Activated T-cell treated with anti-CD3 and anti-CD28 coated beads, Interleukin-2, amount 50 U/mL, for 24 hours (primary cell): Measurements from ENCODE around the gene RAB12.
"Not testable (repeated sequence)": the region's sequence is repeated elsewhere in the genome, so short reads cannot be mapped to it uniquely, and the experiment has no call there.

Experiments used
- DNase-seq: peaks from one replicate; pipeline ENCODE4 v3.0.0-alpha.2; 2020
- H3K27ac Mint-ChIP-seq: 2 replicates; pipeline ENCODE4 v1.8.0; 2020; ENCODE audit warnings: mild to moderate bottlenecking, mixed read lengths
- H3K27me3 Mint-ChIP-seq: 2 replicates; pipeline ENCODE4 v1.8.0; 2020; ENCODE audit warnings: mixed read lengths
- H3K36me3 Mint-ChIP-seq: 2 replicates; pipeline ENCODE4 v1.8.0; 2020; ENCODE audit warnings: low read depth, mixed read lengths
- H3K4me1 Mint-ChIP-seq: 2 replicates; pipeline ENCODE4 v1.8.0; 2020; ENCODE audit warnings: low read depth, mixed read lengths
- H3K4me3 Mint-ChIP-seq: 2 replicates; pipeline ENCODE4 v1.8.0; 2020; ENCODE audit warnings: mild to moderate bottlenecking, moderate library complexity, mixed read lengths
- H3K9me3 Mint-ChIP-seq: 2 replicates; pipeline ENCODE4 v1.8.0; 2020; ENCODE audit warnings: mixed read lengths

RAB12 gene

GRCh38 chr18:8608795-8609658 is at the start of gene RAB12:
RAB12 (plus strand) TSS chr18:8609437; CDS start chr18:8609440, 3 bp downstream.
- no peaks in the 10 kb centered on the region for H3K9me3 Mint-ChIP-seq
- H3K4me1 Mint-ChIP-seq = peaks cover 52% of the 10 kb centered on the region
- peak within 1 kb of the TSS; percentile 88 for H3K27ac Mint-ChIP-seq
- DNase-seq = peak; percentile 91
- peaks cover 39% of the 10 kb centered on the region for H3K36me3 Mint-ChIP-seq
- H3K4me3 Mint-ChIP-seq = peak within 1 kb of the TSS; percentile 84
- H3K27me3 Mint-ChIP-seq = peaks cover 2% of the 10 kb centered on the region

GRCh38 chr18:8559612-8560186 is 49.5 kb upstream of the RAB12 start:
- Mint-ChIP-seq H3K4me3 (no peak overlapping the region), H3K4me1 (no peaks in the 10 kb centered on the region), H3K27me3 (peaks cover 3% of the 10 kb centered on the region), H3K36me3 (no peaks in the 10 kb centered on the region), H3K9me3 (no peaks in the 10 kb centered on the region), H3K27ac (no peak overlapping the region)
- DNase-seq = no peak

GRCh38 chr18:8561123-8561910 is 47.9 kb upstream of the RAB12 start:
- H3K4me1 Mint-ChIP-seq = no peaks in the 10 kb centered on the region
- no peaks in the 10 kb centered on the region for H3K9me3 Mint-ChIP-seq
- no peak for DNase-seq
- no peak overlapping the region for H3K27ac Mint-ChIP-seq
- no peaks in the 10 kb centered on the region for H3K27me3 Mint-ChIP-seq
- no peaks in the 10 kb centered on the region for H3K36me3 Mint-ChIP-seq
- no peak overlapping the region for H3K4me3 Mint-ChIP-seq

- no peak for DNase-seq
- H3K27ac Mint-ChIP-seq = no peak overlapping the region
- H3K36me3 Mint-ChIP-seq = no peaks in the 10 kb centered on the region
- no peaks in the 10 kb centered on the region for H3K4me1 Mint-ChIP-seq
- no peak overlapping the region for H3K4me3 Mint-ChIP-seq
- H3K27me3 Mint-ChIP-seq = no peaks in the 10 kb centered on the region
- no peaks in the 10 kb centered on the region for H3K9me3 Mint-ChIP-seq
Observed at GRCh38 chr18:8562070-8562469, 47.2 kb upstream of the RAB12 start.

- Mint-ChIP-seq H3K36me3 (no peaks in the 10 kb centered on the region), H3K4me1 (no peaks in the 10 kb centered on the region), H3K4me3 (no peak overlapping the region), H3K9me3 (no peaks in the 10 kb centered on the region), H3K27me3 (no peaks in the 10 kb centered on the region), H3K27ac (no peak overlapping the region)
- no peak for DNase-seq
Observed at GRCh38 chr18:8562919-8563318, 46.3 kb upstream of the RAB12 start.

GRCh38 chr18:8571399-8571798 is 37.8 kb upstream of the RAB12 start:
- Mint-ChIP-seq H3K9me3 (no peaks in the 10 kb centered on the region), H3K27ac (no peak overlapping the region), H3K27me3 (no peaks in the 10 kb centered on the region), H3K36me3 (no peaks in the 10 kb centered on the region), H3K4me3 (no peak overlapping the region), H3K4me1 (no peaks in the 10 kb centered on the region)
- no peak for DNase-seq

GRCh38 chr18:8573766-8574165 is 35.5 kb upstream of the RAB12 start:
- H3K4me3 Mint-ChIP-seq, H3K9me3 Mint-ChIP-seq, H3K27me3 Mint-ChIP-seq, DNase-seq, H3K4me1 Mint-ChIP-seq, H3K27ac Mint-ChIP-seq, H3K36me3 Mint-ChIP-seq: not testable (repeated sequence)

- H3K27ac Mint-ChIP-seq = no peak overlapping the region
- no peaks in the 10 kb centered on the region for H3K4me1 Mint-ChIP-seq
- no peak overlapping the region for H3K4me3 Mint-ChIP-seq
- H3K27me3 Mint-ChIP-seq = peaks cover 30% of the 10 kb centered on the region
- peaks cover 2% of the 10 kb centered on the region for H3K9me3 Mint-ChIP-seq
- no peak for DNase-seq
- no peaks in the 10 kb centered on the region for H3K36me3 Mint-ChIP-seq
Observed at GRCh38 chr18:8584798-8585197, 24.4 kb upstream of the RAB12 start.

- DNase-seq = no peak
- H3K27me3 Mint-ChIP-seq = peaks cover 20% of the 10 kb centered on the region
- no peaks in the 10 kb centered on the region for H3K36me3 Mint-ChIP-seq
- H3K4me3 Mint-ChIP-seq = no peak overlapping the region
- H3K27ac Mint-ChIP-seq = no peak overlapping the region
- no peaks in the 10 kb centered on the region for H3K4me1 Mint-ChIP-seq
- H3K9me3 Mint-ChIP-seq = peaks cover 9% of the 10 kb centered on the region
Observed at GRCh38 chr18:8586941-8587340, 22.3 kb upstream of the RAB12 start.

GRCh38 chr18:8595445-8595844 is 13.8 kb upstream of the RAB12 start:
- Mint-ChIP-seq H3K9me3 (no peaks in the 10 kb centered on the region), H3K36me3 (no peaks in the 10 kb centered on the region), H3K4me3 (no peak overlapping the region), H3K27me3 (peaks cover 15% of the 10 kb centered on the region), H3K4me1 (no peaks in the 10 kb centered on the region), H3K27ac (no peak overlapping the region)
- DNase-seq = no peak

- no peak overlapping the region for H3K4me3 Mint-ChIP-seq
- no peaks in the 10 kb centered on the region for H3K36me3 Mint-ChIP-seq
- H3K27me3 Mint-ChIP-seq = peaks cover 35% of the 10 kb centered on the region
- no peak for DNase-seq
- H3K27ac Mint-ChIP-seq = no peak overlapping the region
- H3K4me1 Mint-ChIP-seq = peaks cover 6% of the 10 kb centered on the region
- H3K9me3 Mint-ChIP-seq = no peaks in the 10 kb centered on the region
Observed at GRCh38 chr18:8601277-8602032, 7.8 kb upstream of the RAB12 start.

- Mint-ChIP-seq H3K27ac (no peak overlapping the region), H3K36me3 (no peaks in the 10 kb centered on the region), H3K4me1 (peaks cover 6% of the 10 kb centered on the region), H3K9me3 (no peaks in the 10 kb centered on the region), H3K4me3 (no peak overlapping the region), H3K27me3 (peaks cover 35% of the 10 kb centered on the region)
- no peak for DNase-seq
Observed at GRCh38 chr18:8602040-8602439, 7.2 kb upstream of the RAB12 start.

GRCh38 chr18:8602557-8602956 is 6.7 kb upstream of the RAB12 start:
- Mint-ChIP-seq H3K27me3 (peaks cover 34% of the 10 kb centered on the region), H3K27ac (no peak overlapping the region), H3K9me3 (no peaks in the 10 kb centered on the region), H3K4me3 (no peak overlapping the region), H3K36me3 (no peaks in the 10 kb centered on the region), H3K4me1 (peaks cover 6% of the 10 kb centered on the region)
- DNase-seq = no peak
